GM18951 (cell line): Measurements from ENCODE around the gene MGRN1.

Experiments
- POLR2A ChIP-seq: IDR thresholded peaks from 4 replicates; pipeline ENCODE4 v1.6.1; 2011; ENCODE audit warnings: mild to moderate bottlenecking; ENCODE audit not compliant: insufficient read length, insufficient read depth; ENCODE audit errors: extremely low read depth
- in situ Hi-C: fragments of 300-500 bp; cut with MboI; formaldehyde crosslinking; loops from one replicate; pipeline ENCODE4 v1.12.0; 2022; ENCODE audit warnings: low sequenced_read_pairs, mixed read lengths, inconsistent platforms; ENCODE audit not compliant: unreplicated experiment

Gene MGRN1

DNA sequence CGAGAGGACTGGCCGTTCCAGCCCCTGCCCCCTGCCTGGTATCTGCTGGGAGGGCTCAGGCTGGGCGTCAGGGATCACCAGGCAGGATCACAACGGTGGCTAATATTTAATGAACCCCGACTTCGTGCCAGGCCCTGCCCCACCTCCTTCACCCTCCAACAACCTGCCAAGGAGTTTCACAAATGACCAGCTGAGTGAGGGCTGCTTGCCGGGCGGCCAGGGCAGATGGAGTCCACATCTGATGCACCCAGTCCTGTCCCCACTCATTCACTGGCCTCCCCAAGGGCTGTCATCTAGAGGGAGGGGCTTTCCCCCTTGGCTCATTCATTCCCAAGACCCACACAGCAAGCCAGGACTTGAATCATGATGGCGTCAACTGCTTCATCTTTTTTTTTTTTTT lies 27.5 kb upstream of the MGRN1 start:
- no peak for TF ChIP-seq POLR2A
- in situ Hi-C loops: no loop called here

DNA sequence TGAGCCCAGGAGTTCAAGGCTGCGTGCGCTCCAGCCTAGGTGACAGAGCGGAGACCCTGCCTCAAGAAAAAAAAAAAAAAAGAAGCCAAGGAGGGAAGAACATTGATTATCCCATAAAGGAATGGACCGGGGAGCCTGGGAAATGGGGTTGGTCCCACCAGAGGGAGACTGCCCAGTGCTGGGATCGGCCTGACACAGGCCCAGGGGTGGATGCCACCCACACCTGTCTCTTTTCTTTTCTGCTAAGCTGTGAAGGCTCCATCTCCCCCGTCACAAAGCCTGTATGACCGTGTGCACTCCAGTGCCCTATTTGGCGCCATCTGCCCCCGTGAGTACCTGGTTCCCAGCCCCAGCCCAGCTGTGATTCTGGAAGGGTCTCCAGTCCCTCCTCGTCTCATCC lies 25.6 kb upstream of the MGRN1 start:
- in situ Hi-C loops: no loop called here
- no peak for TF ChIP-seq POLR2A

DNA sequence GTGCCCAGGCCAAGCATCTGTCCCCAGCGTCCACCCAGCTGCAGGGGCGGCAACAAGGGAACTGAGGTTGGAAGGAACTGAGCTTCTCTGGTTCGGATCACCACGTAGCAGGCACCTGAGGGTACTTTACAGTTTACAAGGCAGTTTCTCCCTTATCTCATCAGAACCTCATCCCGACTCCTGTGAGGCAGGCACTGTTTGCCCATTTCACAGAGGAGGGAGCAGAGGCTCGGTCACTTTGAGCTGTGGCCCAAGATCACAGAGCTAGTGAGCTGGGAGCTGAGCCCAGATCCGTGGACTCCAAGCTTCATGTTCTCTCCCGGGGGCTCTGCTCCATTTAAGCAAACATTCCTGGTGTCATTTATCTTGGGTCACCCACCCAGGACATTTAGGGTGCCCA lies 25.1 kb upstream of the MGRN1 start:
- in situ Hi-C loops: no loop called here
- TF ChIP-seq POLR2A: no peak

DNA sequence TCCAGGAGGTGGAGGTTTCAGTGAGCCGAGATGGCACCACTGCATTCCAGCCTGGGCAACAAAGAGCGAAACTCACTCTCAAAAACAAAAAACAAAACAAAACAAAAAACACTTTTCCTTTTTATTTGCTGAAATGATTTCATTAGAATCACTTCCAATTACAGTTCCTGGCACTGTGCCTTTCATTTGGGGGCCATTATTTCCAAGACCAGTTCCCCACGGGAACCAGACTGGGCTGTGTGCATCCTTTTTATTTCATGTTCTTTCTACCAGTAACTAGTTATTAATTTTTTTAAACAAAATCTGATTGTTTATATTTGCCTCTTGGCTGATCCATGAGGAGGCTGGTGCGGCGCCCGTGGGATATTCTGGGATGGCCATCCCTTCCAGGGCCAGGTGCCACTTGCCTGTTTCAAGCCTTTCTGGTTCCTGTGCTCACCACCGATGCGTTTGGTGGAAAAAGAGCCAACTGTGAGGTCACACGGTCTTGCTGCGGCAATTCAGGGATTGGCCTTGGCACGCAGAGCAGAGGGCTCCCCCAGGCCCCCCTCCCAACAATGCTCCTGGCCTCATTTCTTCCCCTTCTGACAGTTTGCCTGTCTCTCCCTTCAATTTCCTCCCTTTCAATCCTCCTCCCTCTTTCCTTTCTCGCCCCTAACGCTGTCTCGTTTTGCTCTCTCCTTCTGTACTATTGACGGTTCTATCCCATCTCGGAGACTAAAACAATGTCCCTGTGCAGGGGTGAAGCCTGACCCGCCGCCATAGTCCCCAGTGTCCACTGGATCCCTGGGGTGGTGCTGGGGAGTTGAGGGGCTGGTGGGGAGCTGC lies 23.4 kb upstream of the MGRN1 start:
- TF ChIP-seq POLR2A: no peak
- in situ Hi-C loops: no loop called here

DNA sequence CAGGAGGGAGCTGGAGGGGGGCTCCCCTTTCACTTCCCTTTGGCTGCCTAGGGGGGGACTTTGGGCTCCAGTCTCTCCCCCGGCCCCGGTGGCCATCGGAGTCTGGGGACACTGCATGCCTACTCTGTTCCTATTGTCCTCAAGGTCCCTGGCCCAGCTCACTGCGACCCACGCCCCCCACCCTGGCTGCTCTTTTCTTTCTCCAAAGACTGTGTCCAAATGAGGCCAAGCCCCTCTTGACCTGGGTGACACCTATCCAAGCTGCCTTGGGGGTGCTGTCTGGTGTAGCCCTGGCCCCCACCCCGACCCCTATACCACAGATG lies 22.8 kb upstream of the MGRN1 start:
- no peak for TF ChIP-seq POLR2A
- in situ Hi-C loops: no loop called here

DNA sequence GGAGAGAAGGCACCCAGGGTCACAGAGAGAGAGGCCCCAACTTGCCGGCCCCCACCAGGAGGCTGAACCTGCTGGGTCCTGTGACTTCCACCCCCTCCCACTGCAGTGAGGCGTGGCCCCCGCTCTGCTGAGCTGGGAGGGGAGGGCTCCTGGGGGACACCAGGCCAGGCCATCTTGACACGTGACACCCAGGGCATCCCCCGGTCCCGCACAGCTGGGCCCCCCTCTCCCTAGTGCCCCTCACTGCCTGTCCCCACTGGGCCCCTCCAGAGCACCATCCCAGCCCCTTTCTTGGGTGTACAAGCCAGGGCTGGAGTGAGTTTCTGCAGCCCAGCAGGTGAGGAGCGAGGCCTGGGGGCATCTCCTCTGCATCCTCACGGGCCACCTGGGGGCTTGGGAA lies 22.3 kb upstream of the MGRN1 start:
- in situ Hi-C loops: no loop called here
- TF ChIP-seq POLR2A: no peak

DNA sequence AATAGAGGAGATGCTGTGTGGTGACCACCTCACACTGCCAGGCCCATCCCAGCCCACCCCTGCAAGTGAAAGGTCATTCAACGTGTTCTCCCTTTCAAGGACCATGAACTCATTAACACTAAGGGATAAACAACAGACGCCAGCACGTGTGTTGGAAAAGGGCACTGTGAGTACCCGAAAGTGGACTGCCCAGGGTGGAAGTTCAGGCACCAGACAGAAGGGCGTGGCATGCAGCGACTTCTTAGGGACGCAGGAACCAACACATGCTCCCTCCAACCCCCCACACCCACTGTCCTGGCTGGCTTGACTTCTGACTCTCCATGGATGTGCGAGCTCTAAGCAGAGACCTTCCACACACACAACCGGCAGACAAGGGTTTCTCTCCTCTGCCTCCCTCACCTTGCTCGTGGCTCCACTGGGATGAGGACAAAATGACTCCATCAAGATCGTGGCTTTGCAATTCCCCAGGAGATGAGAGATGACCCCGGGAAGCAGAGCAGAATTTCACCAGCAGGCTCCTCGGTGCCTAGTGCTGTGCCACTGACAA lies 20.9 kb upstream of the MGRN1 start:
- TF ChIP-seq POLR2A: no peak
- in situ Hi-C loops: no loop called here

DNA sequence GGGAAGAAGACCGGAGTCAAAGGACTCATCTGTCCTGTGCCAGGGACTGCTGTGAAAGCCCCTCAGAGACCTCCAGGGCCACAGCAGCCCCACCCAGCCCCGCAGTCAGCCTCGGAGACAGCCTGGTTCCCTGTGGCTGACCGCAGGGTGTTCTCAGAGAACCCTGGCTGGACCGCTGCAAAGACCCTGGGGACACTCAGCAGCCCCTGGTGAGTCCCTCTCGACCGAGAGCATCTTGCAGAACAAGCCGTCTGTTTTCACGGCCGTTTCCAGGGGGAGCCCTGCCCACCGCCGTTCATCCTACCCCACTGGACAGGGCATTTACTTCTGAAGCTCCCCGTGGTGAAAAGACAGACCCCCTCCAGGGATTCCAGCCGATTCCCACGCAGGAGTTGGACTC lies 20.2 kb upstream of the MGRN1 start:
- no peak for TF ChIP-seq POLR2A
- in situ Hi-C loops: no loop called here

DNA sequence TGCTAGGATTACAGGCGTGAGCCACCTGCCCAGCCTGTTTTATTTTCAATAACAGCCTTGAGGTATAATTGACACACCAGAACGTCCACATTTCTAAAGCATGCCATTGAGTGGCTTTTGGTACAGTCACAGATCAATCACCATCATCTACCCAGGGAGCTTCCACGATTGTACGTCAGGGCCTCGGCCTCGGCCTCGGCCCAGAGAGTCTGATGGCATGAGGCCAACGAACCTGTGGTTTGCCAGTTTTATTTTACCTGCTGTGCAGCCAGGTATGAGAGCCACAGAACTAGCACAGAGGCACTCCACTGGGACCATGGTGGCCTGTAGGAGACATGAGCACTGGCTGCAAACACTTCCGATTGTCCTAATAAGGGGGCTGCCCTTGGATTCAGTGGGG lies 18.3 kb upstream of the MGRN1 start:
- TF ChIP-seq POLR2A: no peak
- in situ Hi-C loops: no loop called here

DNA sequence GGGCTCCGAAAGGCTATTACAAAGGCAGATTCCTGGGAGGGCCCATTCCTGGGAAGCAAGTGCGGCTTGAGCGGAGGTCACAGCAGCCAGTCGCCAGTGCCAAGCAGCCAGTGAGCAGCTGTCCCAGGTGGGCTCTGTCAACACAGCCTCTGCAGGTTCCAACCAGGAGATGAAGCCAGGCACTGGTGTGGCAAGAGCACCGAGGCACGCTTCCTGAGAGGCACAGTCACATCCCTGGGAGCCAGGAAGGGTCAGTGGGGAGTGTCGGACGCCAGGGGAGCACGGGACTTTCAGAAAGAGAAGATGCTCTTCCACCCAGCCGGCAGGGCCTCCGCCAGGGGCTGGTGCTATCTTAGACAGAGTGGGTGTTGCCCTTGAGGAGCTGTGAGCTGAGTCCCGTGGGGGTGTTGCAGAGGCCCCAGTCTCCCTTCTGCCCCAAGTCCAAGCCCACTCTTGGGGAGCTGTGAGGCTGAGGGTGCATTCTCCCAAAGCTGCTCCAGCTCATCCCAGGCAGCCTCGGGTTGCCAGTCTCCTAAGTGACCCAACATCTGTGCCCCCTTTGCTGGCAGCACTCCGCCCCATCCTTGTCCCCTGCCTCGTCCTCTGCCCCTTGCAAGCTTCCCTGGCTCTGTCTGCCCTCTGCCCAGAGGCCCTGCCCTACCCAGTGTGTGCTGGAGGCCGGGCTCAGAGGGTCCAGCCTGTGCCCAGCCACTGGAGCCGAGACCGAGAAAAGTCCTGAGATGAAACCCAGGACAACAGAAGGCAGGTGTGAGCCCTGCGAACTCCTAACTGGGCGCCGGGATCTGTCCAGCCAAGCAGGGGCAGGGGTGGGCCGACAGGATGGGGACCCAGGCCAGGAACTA lies 16.6 kb upstream of the MGRN1 start:
- in situ Hi-C loops: no loop called here
- no peak for TF ChIP-seq POLR2A

DNA sequence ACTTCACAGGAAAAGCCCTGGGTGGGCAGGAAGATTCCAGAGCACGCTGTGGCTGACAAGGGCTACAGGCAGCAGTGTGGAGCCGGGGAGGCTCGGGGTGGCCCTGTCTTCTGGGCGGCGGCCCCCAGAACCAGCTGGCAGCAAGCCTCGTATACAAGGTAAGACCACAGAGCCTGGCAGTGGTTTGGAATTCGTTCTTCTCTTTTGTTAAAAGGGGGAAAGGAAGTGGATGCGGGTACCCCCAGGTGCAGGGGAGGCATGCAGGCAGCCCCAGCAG lies 16.0 kb upstream of the MGRN1 start:
- TF ChIP-seq POLR2A: no peak
- in situ Hi-C loops: no loop called here

DNA sequence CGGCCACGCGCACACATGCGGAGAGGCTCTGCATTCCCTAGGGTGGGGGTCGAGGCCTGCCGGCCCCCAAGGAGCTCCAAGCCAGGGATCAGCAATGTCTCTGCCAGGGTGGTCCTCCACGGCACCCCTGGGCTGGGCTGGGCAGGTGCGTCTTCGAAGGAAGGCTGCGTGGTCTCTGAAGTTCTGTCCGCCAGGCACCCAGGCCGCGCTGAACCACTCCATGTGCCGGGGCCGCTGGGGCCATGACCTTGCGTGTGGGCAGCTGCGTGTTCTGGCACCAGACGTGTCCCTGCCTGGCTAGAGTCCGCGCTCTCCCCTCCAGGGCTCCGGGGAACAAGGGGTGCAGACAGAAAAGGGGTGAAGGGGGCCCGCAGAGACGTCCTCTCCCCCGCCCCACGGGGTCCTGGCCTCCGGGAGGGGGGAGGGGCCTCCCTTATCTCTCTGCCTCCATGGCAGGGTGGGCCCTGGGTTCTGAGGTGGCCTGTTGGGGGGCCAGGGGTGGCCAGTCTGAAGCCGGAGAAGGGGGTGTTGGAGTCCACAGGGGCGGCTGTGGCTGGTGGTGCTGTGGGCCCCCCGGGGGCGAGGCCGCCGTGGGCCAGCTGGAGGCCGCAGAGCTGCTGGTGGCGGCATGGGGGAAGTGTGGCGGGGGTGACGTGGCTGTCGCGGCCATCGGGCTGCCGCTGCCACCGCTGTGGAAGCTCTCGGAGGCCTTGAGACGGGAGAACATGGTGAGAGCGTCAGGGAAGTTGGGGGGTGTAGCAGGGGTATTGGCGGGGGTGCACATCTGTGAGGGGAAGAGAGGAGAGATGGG lies 15.2 kb upstream of the MGRN1 start:
- TF ChIP-seq POLR2A: no peak
- in situ Hi-C loops: no loop called here
